Activated CD8-positive, alpha-beta memory T cell treated with anti-CD3 and anti-CD28 coated beads, Interleukin-2, amount 10 ng/mL, durations not matched to agents 7 days and 5 days (primary cell): ENCODE data around the gene AKT3. TPM values are rescaled to one million over a fixed set of nuclear protein-coding genes. Genes with fewer than 3 reads are reported as not detected.

Source experiments
- ATAC-seq: fragments of 150-1000 bp; cut with Tn5 transposase; one replicate; pipeline ENCODE4 v1.10.0; 2021; ENCODE audit warnings: moderate library complexity
- CTCF ChIA-PET: fragments of 350-600 bp; sonication (Branson Sonifier 250); formaldehyde crosslinking; loops from one replicate; lab custom pipeline; 2021; ENCODE audit warnings: antibody characterized with exemption; lab: Charles Lee
- DNase-seq: peaks from one replicate; pipeline ENCODE4 v3.0.0-alpha.2; 2020
- H3K27ac Mint-ChIP-seq: one replicate; pipeline ENCODE4 v1.8.0; 2021; ENCODE audit warnings: mild to moderate bottlenecking, mixed read lengths
- H3K27me3 Mint-ChIP-seq: one replicate; pipeline ENCODE4 v1.8.0; 2021; ENCODE audit warnings: mixed read lengths
- H3K36me3 Mint-ChIP-seq: one replicate; pipeline ENCODE4 v1.8.0; 2021; ENCODE audit warnings: mild to moderate bottlenecking, mixed read lengths
- H3K4me1 Mint-ChIP-seq: one replicate; pipeline ENCODE4 v1.8.0; 2021; ENCODE audit warnings: mixed read lengths
- H3K4me3 Mint-ChIP-seq: one replicate; pipeline ENCODE4 v1.8.0; 2021; ENCODE audit warnings: mild to moderate bottlenecking, moderate library complexity, mixed read lengths
- H3K9me3 Mint-ChIP-seq: one replicate; pipeline ENCODE4 v1.8.0; 2022; ENCODE audit warnings: low read depth, mixed read lengths
- total RNA-seq, 2 experiments: library from RNA; stranded (reverse); gene quantifications; one replicate each; pipeline ENCODE4 v1.2.3, GENCODE V29; 2021

AKT3 gene
- total RNA-seq, 2 experiments from 2014 or later: 40.8 to 42.6 TPM

- ATAC-seq: no peak
- Mint-ChIP-seq H3K27ac (no peak overlapping the region), H3K4me1 (peaks cover 2% of the 10 kb centered on the region), H3K27me3 (no peaks in the 10 kb centered on the region), H3K9me3 (no peaks in the 10 kb centered on the region), H3K36me3 (peaks cover 9% of the 10 kb centered on the region), H3K4me3 (no peak overlapping the region)
- CTCF ChIA-PET: no interaction called here
- DNase-seq: no peak
These were observed 133.1 kb downstream of the AKT3 start for GRCh38 chr1:243716906-243717305.

GRCh38 chr1:243715285-243715684 lies 134.8 kb downstream of the AKT3 start:
- DNase-seq (no peak), ATAC-seq (no peak)
- H3K4me1 Mint-ChIP-seq: peaks cover 12% of the 10 kb centered on the region
- no peaks in the 10 kb centered on the region for H3K27me3 Mint-ChIP-seq
- H3K27ac Mint-ChIP-seq: no peak overlapping the region
- CTCF ChIA-PET: no interaction called here
- no peak overlapping the region for H3K4me3 Mint-ChIP-seq
- peaks cover 9% of the 10 kb centered on the region for H3K36me3 Mint-ChIP-seq
- no peaks in the 10 kb centered on the region for H3K9me3 Mint-ChIP-seq

GRCh38 chr1:243713470-243714186 lies 136.4 kb downstream of the AKT3 start:
- H3K27me3 Mint-ChIP-seq: no peaks in the 10 kb centered on the region
- peaks cover 2% of the 10 kb centered on the region for H3K36me3 Mint-ChIP-seq
- CTCF ChIA-PET: no interaction called here
- no peak overlapping the region for H3K4me3 Mint-ChIP-seq
- H3K27ac Mint-ChIP-seq: no peak overlapping the region
- ATAC-seq (no peak), DNase-seq (no peak)
- H3K9me3 Mint-ChIP-seq: no peaks in the 10 kb centered on the region
- H3K4me1 Mint-ChIP-seq: peaks cover 13% of the 10 kb centered on the region

GRCh38 chr1:243712941-243713340 lies 137.1 kb downstream of the AKT3 start:
- ATAC-seq (no peak), DNase-seq (no peak)
- Mint-ChIP-seq H3K27ac (no peak overlapping the region), H3K36me3 (peaks cover under 1% of the 10 kb centered on the region), H3K27me3 (no peaks in the 10 kb centered on the region), H3K9me3 (no peaks in the 10 kb centered on the region), H3K4me3 (no peak overlapping the region), H3K4me1 (peaks cover 13% of the 10 kb centered on the region)
- CTCF ChIA-PET: no interaction called here

- no peak for ATAC-seq
- H3K9me3 Mint-ChIP-seq: no peaks in the 10 kb centered on the region
- no peak overlapping the region for H3K4me3 Mint-ChIP-seq
- H3K4me1 Mint-ChIP-seq: peaks cover 13% of the 10 kb centered on the region
- no peaks in the 10 kb centered on the region for H3K36me3 Mint-ChIP-seq
- H3K27me3 Mint-ChIP-seq: no peaks in the 10 kb centered on the region
- no peak overlapping the region for H3K27ac Mint-ChIP-seq
- CTCF ChIA-PET: no interaction called here
- DNase-seq: no peak
These were observed 137.8 kb downstream of the AKT3 start for GRCh38 chr1:243712242-243712641.

GRCh38 chr1:243710467-243710866 lies 139.6 kb downstream of the AKT3 start:
- ATAC-seq (peak; percentile 27), DNase-seq (no peak)
- H3K4me1 Mint-ChIP-seq: peaks cover 13% of the 10 kb centered on the region
- no peak overlapping the region for H3K4me3 Mint-ChIP-seq
- no peaks in the 10 kb centered on the region for H3K36me3 Mint-ChIP-seq
- no peaks in the 10 kb centered on the region for H3K9me3 Mint-ChIP-seq
- CTCF ChIA-PET: interaction anchor here (1.0 kb wide), 1 partner anchor 9 kb away, joined by 3 read pairs; no protein-coding TSS in a partner anchor
- H3K27ac Mint-ChIP-seq: no peak overlapping the region
- H3K27me3 Mint-ChIP-seq: no peaks in the 10 kb centered on the region

GRCh38 chr1:243708210-243708609 lies 141.8 kb downstream of the AKT3 start:
- Mint-ChIP-seq H3K4me3 (no peak overlapping the region), H3K9me3 (no peaks in the 10 kb centered on the region), H3K27me3 (no peaks in the 10 kb centered on the region), H3K4me1 (peaks cover 13% of the 10 kb centered on the region), H3K36me3 (no peaks in the 10 kb centered on the region), H3K27ac (no peak overlapping the region)
- no peak for ATAC-seq
- CTCF ChIA-PET: interaction anchor here (0.8 kb wide), 1 partner anchor 565 kb away, joined by 3 read pairs; no protein-coding TSS in a partner anchor
- no peak for DNase-seq

- DNase-seq (no peak), ATAC-seq (no peak)
- Mint-ChIP-seq H3K4me3 (no peak overlapping the region), H3K36me3 (no peaks in the 10 kb centered on the region), H3K27me3 (no peaks in the 10 kb centered on the region), H3K4me1 (peaks cover 11% of the 10 kb centered on the region), H3K9me3 (no peaks in the 10 kb centered on the region), H3K27ac (no peak overlapping the region)
- CTCF ChIA-PET: no interaction called here
These were observed 143.5 kb downstream of the AKT3 start for GRCh38 chr1:243706563-243706962.

- Mint-ChIP-seq H3K4me1 (peaks cover 4% of the 10 kb centered on the region), H3K9me3 (no peaks in the 10 kb centered on the region), H3K27me3 (no peaks in the 10 kb centered on the region), H3K4me3 (no peak overlapping the region), H3K27ac (no peak overlapping the region), H3K36me3 (no peaks in the 10 kb centered on the region)
- ATAC-seq: no peak
- DNase-seq: no peak
- CTCF ChIA-PET: no interaction called here
These were observed 144.5 kb downstream of the AKT3 start for GRCh38 chr1:243705585-243705984.

- DNase-seq (no peak), ATAC-seq (no peak)
- Mint-ChIP-seq H3K27me3 (no peaks in the 10 kb centered on the region), H3K4me3 (no peak overlapping the region), H3K27ac (no peak overlapping the region), H3K36me3 (no peaks in the 10 kb centered on the region), H3K9me3 (no peaks in the 10 kb centered on the region), H3K4me1 (no peaks in the 10 kb centered on the region)
- CTCF ChIA-PET: interaction anchor here (0.7 to 1.5 kb wide), 3 partner anchors 9 to 597 kb away, joined by 3 read pairs; no protein-coding TSS in a partner anchor
These were observed 148.2 kb downstream of the AKT3 start for GRCh38 chr1:243701872-243702271.

- CTCF ChIA-PET: no interaction called here
- H3K4me3 Mint-ChIP-seq: no peak overlapping the region
- no peak for DNase-seq
- ATAC-seq: no peak
- H3K9me3 Mint-ChIP-seq: no peaks in the 10 kb centered on the region
- H3K4me1 Mint-ChIP-seq: no peaks in the 10 kb centered on the region
- peaks cover 21% of the 10 kb centered on the region for H3K36me3 Mint-ChIP-seq
- H3K27me3 Mint-ChIP-seq: no peaks in the 10 kb centered on the region
- no peak overlapping the region for H3K27ac Mint-ChIP-seq
These were observed 156.2 kb downstream of the AKT3 start for GRCh38 chr1:243693800-243694199.

- Mint-ChIP-seq H3K9me3 (no peaks in the 10 kb centered on the region), H3K36me3 (peaks cover 34% of the 10 kb centered on the region), H3K4me1 (peaks cover 1% of the 10 kb centered on the region), H3K4me3 (no peak overlapping the region), H3K27ac (no peak overlapping the region), H3K27me3 (no peaks in the 10 kb centered on the region)
- ATAC-seq (no peak), DNase-seq (no peak)
- CTCF ChIA-PET: interaction anchor here (0.8 kb wide), 1 partner anchor 13 kb away, joined by 3 read pairs; no protein-coding TSS in a partner anchor
These were observed 163.9 kb downstream of the AKT3 start for GRCh38 chr1:243686159-243686558.

GRCh38 chr1:243680860-243681259 lies 169.2 kb downstream of the AKT3 start:
- H3K4me3 Mint-ChIP-seq: no peak overlapping the region
- H3K27ac Mint-ChIP-seq: no peak overlapping the region
- H3K27me3 Mint-ChIP-seq: no peaks in the 10 kb centered on the region
- no peak for ATAC-seq
- CTCF ChIA-PET: no interaction called here
- DNase-seq: no peak
- H3K4me1 Mint-ChIP-seq: no peaks in the 10 kb centered on the region
- H3K36me3 Mint-ChIP-seq: peaks cover 22% of the 10 kb centered on the region
- H3K9me3 Mint-ChIP-seq: no peaks in the 10 kb centered on the region

- DNase-seq: no peak
- no peak overlapping the region for H3K27ac Mint-ChIP-seq
- H3K4me1 Mint-ChIP-seq: peaks cover 2% of the 10 kb centered on the region
- H3K4me3 Mint-ChIP-seq: no peak overlapping the region
- no peak for ATAC-seq
- H3K27me3 Mint-ChIP-seq: no peaks in the 10 kb centered on the region
- CTCF ChIA-PET: no interaction called here
- peaks cover 32% of the 10 kb centered on the region for H3K36me3 Mint-ChIP-seq
- peaks cover 4% of the 10 kb centered on the region for H3K9me3 Mint-ChIP-seq
These were observed 177.4 kb downstream of the AKT3 start for GRCh38 chr1:243672539-243673074.
